BJ (cell line): ENCODE measurements around the gene ANKRD22. TPM values are rescaled to one million over a fixed set of nuclear protein-coding genes. Genes with fewer than 3 reads are reported as not detected.
A peak's percentile ranks its signal among the peaks of the same experiment; 100 is the strongest.
"Not testable (repeated sequence)": the region's sequence is repeated elsewhere in the genome, so short reads cannot be mapped to it uniquely, and the experiment has no call there.

Experiments used
- CTCF ChIA-PET: fragments of 350-600 bp; formaldehyde crosslinking; extraction: SDS; loops from one replicate; lab custom pipeline; 2021; ENCODE audit warnings: antibody characterized with exemption, inconsistent platforms; lab: Yijun Ruan, JAX
- POLR2A ChIA-PET: fragments of 300-600 bp; sonication (Branson Sonifier 250); formaldehyde crosslinking; extraction: SDS; loops from one replicate; lab custom pipeline; 2021; ENCODE audit warnings: antibody characterized with exemption; lab: Charles Lee
- DNase-seq: peaks from one replicate; pipeline ENCODE4 v3.0.0-alpha.2; 2011; ENCODE audit warnings: low read depth
- H3K27me3 ChIP-seq: 2 replicates; pipeline ENCODE4 v1.6.0; 2011; ENCODE audit warnings: low read length; ENCODE audit not compliant: control insufficient read depth, insufficient read depth
- H3K36me3 ChIP-seq: 2 replicates; pipeline ENCODE4 v1.5.1; 2011; ENCODE audit warnings: low read length; ENCODE audit not compliant: control insufficient read depth, insufficient read depth
- H3K4me3 ChIP-seq: 2 replicates; pipeline ENCODE4 v1.5.1; 2011; ENCODE audit warnings: low read depth, mild to moderate bottlenecking, control low read depth, low read length
- CTCF ChIP-seq: IDR thresholded peaks from 2 replicates; pipeline ENCODE4 v1.5.1; 2011; ENCODE audit warnings: low read depth, mild to moderate bottlenecking, control low read depth, inconsistent platforms, low read length, moderate library complexity; ENCODE audit not compliant: insufficient read depth
- polyA plus RNA-seq: library from polyadenylated mRNA; depleted of rRNA; stranded (reverse); fragments of >200 nt; gene quantifications from 2 replicates; pipeline ENCODE4 v1.2.3, GENCODE V29; 2011

ANKRD22 gene
- polyA plus RNA-seq, 1 experiment = not detected

GRCh38 chr10:88889559-88890337, 38.1 kb upstream of the ANKRD22 start:
- CTCF ChIA-PET = interaction anchor here (1.4 kb wide), 1 partner anchor 54 kb away, joined by 5 read pairs; no protein-coding TSS in a partner anchor
- no peak for TF ChIP-seq CTCF
- POLR2A ChIA-PET = no interaction called here

DNA sequence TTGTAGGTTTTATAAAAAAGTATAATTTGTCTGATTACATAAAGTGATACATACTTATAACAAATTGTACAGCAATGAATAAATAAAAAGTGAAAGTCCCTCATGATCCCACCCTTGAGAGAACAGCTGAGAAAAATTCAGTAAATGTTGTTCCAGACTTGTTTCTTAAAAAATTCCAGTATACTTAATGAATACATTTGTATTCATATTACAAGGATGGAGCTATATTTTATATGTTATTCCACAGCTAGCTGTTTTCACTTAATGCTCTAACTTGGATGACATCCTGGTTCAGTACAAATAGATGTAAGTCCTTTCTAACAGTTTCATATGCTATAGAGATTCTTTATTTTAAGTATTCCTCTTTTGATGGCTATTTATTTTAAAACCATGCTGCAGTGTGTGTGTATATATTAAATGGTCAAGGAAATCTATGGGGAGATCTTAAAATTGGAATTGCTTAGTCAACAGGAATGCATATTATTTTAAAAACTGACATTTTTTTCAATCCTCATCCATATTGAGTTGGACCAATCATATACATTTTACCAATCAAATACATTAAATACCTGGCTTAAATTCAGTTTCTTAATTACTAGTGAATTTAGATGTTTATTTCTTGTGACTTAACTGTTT, 37.3 kb upstream of the ANKRD22 start:
- Histone ChIP-seq H3K4me3 (no peak overlapping the region), H3K36me3 (no peaks in the 10 kb centered on the region), H3K27me3 (no peaks in the 10 kb centered on the region)
- no peak for DNase-seq
- ChIA-PET POLR2A (no interaction called here), CTCF (interaction anchor here (1.4 kb wide), 1 partner anchor 53 kb away, joined by 5 read pairs; no protein-coding TSS in a partner anchor)
- TF ChIP-seq CTCF = no peak

More at GRCh38 chr10:88889559-88890337, 38.1 kb upstream of the ANKRD22 start:
- Histone ChIP-seq H3K36me3 (no peaks in the 10 kb centered on the region), H3K27me3 (no peaks in the 10 kb centered on the region), H3K4me3 (no peak overlapping the region)
- DNase-seq = no peak

- ChIA-PET CTCF (interaction anchor here (1.1 to 1.7 kb wide), 2 partner anchors 51 to 56 kb away, joined by 3 to 4 read pairs; no protein-coding TSS in a partner anchor), POLR2A (no interaction called here)
- Histone ChIP-seq H3K27me3 (no peaks in the 10 kb centered on the region), H3K4me3 (no peak overlapping the region), H3K36me3 (no peaks in the 10 kb centered on the region)
- DNase-seq = no peak
- no peak for TF ChIP-seq CTCF
Observed at GRCh38 chr10:88886557-88886956, 34.9 kb upstream of the ANKRD22 start.

GRCh38 chr10:88883448-88883809, 31.8 kb upstream of the ANKRD22 start:
- TF ChIP-seq CTCF = no peak
- DNase-seq = no peak
- POLR2A ChIA-PET = no interaction called here
- CTCF ChIA-PET = interaction anchor here (1.2 to 2.4 kb wide), 2 partner anchors 17 to 47 kb away, joined by 3 to 7 read pairs; no protein-coding TSS in a partner anchor
- no peaks in the 10 kb centered on the region for H3K36me3 ChIP-seq
- no peak overlapping the region for H3K4me3 ChIP-seq
- no peaks in the 10 kb centered on the region for H3K27me3 ChIP-seq

DNA sequence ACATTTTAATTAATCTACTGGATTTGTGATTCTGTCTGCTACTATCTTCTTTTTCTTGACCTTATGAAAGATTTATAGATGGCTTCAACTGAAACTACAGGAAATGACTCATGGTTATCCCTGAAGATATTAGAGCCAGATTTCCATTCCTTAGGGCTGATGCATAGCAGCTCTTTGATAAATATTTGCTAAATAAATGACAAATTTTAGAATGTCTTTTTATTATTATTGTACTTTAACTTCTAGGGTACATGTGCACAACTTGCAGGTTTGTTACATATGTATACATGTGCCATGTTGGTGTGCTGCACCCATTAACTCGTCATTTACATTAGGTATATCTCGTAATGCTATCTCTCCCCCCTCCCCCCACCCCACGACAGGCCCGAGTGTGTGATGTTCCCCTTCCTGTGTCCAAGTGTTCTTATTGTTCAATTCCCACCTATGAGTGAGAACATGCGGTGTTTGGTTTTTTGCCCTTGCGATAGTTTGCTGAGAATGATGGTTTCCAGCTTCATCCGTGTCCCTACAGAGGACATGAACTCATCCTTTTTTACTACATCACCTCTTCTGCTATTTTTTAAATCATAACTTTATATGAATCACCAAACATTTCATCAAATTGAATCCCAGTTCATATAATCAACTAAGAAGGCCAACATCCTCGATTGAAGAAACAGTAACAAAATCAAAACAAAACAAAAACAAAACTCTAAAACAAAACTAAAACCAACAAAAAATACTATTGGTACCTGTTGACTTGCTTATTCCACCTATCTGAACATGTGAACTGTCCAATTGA, 31.2 kb upstream of the ANKRD22 start:
- H3K4me3 ChIP-seq, POLR2A ChIA-PET, H3K36me3 ChIP-seq, H3K27me3 ChIP-seq: not testable (repeated sequence)
- CTCF ChIA-PET = interaction anchor here (0.7 to 4.3 kb wide), 6 partner anchors 12 to 52 kb away, joined by 3 to 14 read pairs (median 3); no protein-coding TSS in a partner anchor
- DNase-seq = peak; percentile 54
